ENCODE data around the gene FNDC1.
A peak's percentile ranks its signal among the peaks of the same experiment; 100 is the strongest.
"Not testable (repeated sequence)": the region's sequence is repeated elsewhere in the genome, so short reads cannot be mapped to it uniquely, and the experiment has no call there.

Gene FNDC1

DNA sequence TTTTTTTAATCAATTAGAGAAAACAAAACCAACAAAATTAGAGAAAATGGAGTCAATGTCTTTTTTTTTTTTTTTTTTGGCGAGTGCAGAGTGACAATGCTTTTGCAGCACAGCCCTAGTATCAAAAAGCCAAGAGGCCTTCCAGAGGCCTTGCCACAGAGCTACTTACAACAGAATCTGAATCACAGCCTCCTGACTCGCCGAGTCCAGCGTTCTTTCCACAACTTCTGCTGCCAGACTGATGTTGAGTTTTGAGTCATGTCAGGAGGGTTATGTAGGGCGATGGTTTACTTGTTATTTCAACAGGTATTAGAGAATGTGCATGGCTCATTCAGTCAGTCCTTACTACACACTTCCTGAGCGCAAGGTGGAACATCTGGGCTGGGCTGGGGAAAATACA, 88.6 kb downstream of the FNDC1 start:
- no peak for DNase-seq (ENCODE audit: low read depth)

GRCh38 chr6:159259441-159260125, 90.4 kb downstream of the FNDC1 start:
- no peak for DNase-seq (ENCODE audit: low read depth)

DNA sequence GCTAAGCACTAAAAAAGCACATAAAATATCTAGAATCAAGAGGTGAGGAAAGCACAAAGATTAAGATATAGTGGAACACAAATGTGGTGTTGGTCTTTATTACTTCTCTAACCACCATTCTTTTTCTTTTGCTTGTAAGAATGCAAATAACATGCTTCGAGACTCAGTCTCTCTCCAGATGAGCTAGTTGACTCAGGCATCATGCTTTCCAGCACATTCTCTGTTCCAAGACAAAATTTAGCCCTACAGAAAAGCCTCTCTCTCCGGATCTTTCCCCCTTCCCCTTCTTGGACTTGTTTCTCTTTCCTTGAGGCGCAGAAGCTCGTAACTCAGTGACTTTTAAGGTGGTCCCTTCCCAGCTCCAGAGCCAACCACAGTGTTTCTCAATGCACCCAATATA, 91.0 kb downstream of the FNDC1 start:
- DNase-seq (ENCODE audit: low read depth): no peak

GRCh38 chr6:159261995-159262394, 92.8 kb downstream of the FNDC1 start:
- DNase-seq (ENCODE audit: low read depth): no peak

DNA sequence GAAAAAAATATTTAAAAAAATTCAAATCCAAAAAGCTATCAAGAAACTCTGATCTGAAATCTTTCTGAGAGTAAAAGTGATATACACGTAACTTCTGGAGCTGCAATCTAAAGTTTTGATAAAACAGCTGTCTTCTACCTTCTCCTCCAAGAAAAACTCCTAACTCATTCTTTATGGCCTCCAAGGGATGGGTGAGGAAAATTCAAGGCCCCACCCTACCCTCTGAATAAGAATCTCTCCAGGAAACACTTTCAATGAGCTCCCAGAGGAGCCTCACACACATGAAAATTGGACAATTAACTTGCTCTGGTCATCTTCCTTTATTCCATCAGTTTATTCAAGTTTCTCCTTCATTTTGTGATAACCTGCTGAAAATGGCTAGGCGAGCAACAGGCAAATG, 93.4 kb downstream of the FNDC1 start:
- no peak for DNase-seq (ENCODE audit: low read depth)

DNA sequence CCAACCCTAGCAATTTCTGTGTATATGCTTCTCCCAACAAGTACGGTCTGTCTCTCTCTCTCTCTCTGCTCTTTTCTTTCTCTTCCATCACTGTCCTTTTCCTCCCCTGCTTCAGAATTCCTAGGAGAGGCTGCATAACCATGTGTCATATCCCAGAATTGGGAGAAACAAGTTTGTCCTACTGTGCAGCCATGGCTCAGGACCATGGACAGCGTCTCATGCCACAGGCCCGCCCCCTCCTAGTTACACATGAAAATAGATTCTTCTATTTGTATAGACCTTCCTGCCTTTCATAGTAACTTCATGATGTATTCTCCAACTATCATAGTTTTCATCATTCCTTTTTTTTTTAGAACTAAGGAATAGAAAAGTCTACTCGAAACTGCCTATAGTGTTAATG, 98.0 kb downstream of the FNDC1 start:
- peak; percentile 36 for DNase-seq (ENCODE audit: low read depth)

DNA sequence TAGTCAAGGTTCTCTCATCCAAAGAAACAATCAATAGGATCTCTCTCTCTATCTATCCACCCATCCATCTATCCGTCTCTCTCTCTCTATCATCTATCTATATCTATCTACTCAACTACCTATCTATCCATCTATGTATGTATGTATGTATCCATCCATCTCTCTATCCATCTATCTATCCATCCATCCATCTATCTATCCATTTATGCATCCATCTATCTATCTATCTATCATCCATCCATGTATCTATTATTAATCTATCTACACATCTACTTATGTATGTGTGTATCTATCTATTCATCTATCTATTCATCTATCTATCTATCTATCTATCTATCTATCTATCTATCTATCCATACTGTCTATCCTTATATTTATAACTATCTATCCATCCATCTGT, 99.3 kb downstream of the FNDC1 start:
- DNase-seq (ENCODE audit: low read depth): no peak

- no peak for DNase-seq (ENCODE audit: low read depth)
These were observed 102.1 kb downstream of the FNDC1 start for GRCh38 chr6:159271257-159271656.

- no peak for DNase-seq (ENCODE audit: low read depth)
These were observed 109.4 kb downstream of the FNDC1 start for GRCh38 chr6:159278626-159279025.

GRCh38 chr6:159279790-159280277, 110.6 kb downstream of the FNDC1 start:
- peak; percentile 41 for DNase-seq (ENCODE audit: low read depth)

DNA sequence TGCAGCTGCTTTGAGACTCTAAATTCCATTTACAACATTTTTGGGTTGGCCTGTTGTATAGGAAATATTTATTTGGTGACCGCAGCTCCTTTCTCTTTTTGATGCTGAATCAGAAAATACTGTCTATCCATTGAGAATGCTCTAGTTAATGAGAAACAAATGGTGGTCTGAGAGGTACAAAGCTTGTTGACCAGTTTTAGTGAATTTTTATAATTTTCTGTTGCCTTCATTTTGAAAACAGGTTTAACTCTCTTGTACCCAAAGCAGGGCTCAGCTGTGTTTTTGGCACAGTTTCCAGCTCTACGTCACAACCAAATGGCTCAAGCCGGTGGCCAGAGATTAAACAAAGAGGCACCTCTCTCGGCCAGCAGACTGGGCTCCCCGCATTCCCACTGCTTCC, 113.2 kb downstream of the FNDC1 start:
- no peak for DNase-seq (ENCODE audit: low read depth)

GRCh38 chr6:159284661-159285060, 115.5 kb downstream of the FNDC1 start:
- not testable (repeated sequence) for DNase-seq (ENCODE audit: low read depth)

DNA sequence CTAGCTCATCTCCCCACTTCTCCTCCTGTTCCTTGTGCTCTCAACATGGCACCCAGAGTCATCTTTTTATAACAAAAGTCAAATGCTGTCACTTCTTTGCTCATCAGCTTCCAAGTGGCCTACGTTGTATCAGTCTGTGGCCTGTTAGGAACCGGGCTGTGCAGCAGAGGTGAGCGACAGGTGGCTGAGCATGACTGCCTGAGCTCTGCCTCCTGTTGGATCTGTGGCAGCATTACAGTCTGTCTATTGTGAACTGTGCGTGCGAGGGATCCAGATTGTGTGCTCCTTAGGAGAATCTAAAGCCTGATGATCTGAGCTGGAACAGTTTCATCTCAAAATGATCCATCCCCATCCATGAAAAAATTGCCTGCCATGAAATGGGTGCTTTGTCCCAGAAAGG, 129.6 kb downstream of the FNDC1 start:
- no peak for DNase-seq (ENCODE audit: low read depth)

- no peak for DNase-seq (ENCODE audit: low read depth)
These were observed 130.4 kb downstream of the FNDC1 start for GRCh38 chr6:159299566-159299965.

GRCh38 chr6:159301277-159301676, 132.1 kb downstream of the FNDC1 start:
- DNase-seq (ENCODE audit: low read depth): no peak

- no peak for DNase-seq (ENCODE audit: low read depth)
These were observed 132.8 kb downstream of the FNDC1 start for GRCh38 chr6:159301810-159302593.

DNA sequence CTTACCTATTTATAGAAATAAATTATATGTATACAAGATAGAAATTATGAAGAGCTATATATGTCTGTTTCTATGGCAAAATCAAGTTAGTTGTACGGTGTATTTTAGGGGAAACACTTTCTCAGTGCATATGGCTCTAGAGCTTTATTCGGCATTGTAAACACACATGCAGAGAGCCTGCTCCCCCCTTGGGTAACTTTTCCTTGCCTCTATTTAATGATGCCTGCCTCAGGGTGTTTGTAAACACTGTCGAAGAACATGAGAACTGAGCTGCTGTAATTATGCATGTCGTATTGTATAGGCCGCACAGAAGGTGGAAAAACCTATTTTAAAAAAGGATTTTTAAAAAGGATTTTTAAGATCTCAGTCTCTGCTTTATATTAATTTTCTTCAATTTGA, 133.4 kb downstream of the FNDC1 start:
- no peak for DNase-seq (ENCODE audit: low read depth)

DNA sequence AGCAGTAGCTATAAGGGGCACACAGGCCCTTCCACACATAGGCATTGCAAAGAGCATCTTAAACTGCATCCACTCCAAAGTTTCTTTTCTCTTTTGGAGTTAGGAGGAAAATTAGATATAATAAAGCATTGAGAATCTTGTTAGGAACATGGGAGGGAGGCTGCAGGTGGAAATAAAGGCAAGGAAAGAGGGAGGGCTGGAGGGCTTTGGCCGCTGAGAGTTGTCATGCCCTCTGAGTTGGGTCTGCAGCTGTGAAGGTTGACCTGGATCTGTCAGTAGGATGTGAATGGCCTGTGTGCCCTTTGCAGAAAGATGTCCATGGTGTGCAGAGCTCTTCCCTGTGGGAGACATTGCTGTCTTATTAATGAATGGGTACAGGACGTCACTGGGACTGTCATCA, 134.0 kb downstream of the FNDC1 start:
- no peak for DNase-seq (ENCODE audit: low read depth)

- DNase-seq (ENCODE audit: low read depth): no peak
These were observed 134.6 kb downstream of the FNDC1 start for GRCh38 chr6:159303784-159304183.

DNA sequence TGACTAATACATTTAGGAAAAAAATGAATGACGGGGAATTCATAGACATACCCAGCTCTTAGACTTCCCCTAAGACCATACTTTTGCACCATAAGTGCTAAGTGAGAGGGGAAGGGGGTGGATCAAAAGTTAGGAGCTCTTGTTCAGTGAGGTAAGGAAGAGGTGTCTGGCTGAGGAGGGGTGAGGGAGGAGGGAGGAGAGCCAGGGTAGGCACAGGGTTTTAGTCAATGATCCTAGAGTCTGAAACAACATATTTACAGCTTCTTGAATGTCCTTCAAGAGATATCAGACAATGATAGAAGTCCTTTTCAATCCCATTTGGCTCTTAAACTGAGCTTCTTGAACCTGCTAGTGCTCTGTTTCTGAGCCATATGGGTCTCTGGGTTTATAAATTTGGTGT, 135.4 kb downstream of the FNDC1 start:
- no peak for DNase-seq (ENCODE audit: low read depth)

DNA sequence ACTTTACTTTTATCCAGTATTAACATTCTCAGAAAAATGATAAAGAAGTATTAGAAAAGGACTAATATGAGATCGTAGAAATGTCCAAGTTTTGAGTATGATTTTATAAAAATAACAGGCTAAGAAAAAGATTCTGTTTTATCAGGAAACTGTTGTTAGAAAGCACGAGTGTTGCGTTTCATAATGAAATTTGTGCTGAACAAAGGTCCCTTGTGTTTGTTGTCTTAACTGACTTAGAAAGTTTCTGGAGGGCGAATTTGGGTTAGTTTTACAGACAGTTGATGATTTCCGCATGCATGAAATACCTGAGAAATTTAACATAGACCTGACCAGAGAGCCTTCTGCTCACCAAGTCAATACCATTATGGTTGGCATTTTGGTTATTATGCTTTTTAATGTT, 136.0 kb downstream of the FNDC1 start:
- DNase-seq (ENCODE audit: low read depth): no peak

GRCh38 chr6:159305804-159306537, 136.8 kb downstream of the FNDC1 start:
- DNase-seq (ENCODE audit: low read depth): no peak

DNA sequence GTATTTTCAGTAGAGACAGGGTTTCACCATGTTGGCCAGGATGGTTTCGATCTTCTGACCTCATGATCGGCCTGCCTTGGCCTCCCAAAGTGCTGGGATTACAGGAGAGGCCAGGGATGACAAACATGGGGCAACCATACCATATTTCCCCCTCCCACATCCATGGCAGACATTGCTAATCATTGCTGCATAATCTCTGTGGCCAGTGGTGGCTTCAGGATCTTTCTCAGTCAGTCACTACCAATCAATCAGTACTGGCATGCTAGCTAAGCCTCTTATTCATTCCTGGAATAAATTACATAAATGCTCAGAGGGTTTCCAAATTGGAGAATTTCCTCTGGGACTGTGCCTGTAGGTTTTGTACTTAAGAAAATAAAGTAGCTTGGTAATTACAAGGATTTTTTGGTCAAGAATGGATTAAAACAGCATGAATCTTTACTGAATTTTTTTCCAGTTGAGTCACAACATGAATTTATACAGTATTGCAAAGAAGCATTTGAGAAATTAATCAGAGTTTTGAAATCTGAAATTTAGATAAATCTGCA, 138.1 kb downstream of the FNDC1 start:
- no peak for DNase-seq (ENCODE audit: low read depth)

Measured in ELR (cell line).